H9 (cell line): ENCODE results near the gene HMGCS2. TPM values are rescaled to one million over a fixed set of nuclear protein-coding genes. Genes with fewer than 3 reads are reported as not detected.

Experiments
- DNase-seq: peaks from one replicate; pipeline ENCODE4 v3.0.0-alpha.2; 2017
- H2AFZ ChIP-seq: one replicate; pipeline ENCODE4 v1.6.1; 2013; ENCODE audit warnings: mild to moderate bottlenecking, low read length, control low read depth, moderate library complexity
- H2AK5ac ChIP-seq: 2 replicates; pipeline ENCODE4 v1.6.1; 2013; ENCODE audit warnings: low read length, control low read depth, mixed read lengths; ENCODE audit not compliant: insufficient read length
- H2BK120ac ChIP-seq: one replicate; pipeline ENCODE4 v1.6.1; 2013; ENCODE audit warnings: low read depth, mild to moderate bottlenecking, low read length, control low read depth, inconsistent platforms; ENCODE audit not compliant: poor library complexity, severe bottlenecking
- H2BK12ac ChIP-seq: 2 replicates; pipeline ENCODE4 v1.6.1; 2013; ENCODE audit warnings: low read length, control low read depth, mixed read lengths, low read depth; ENCODE audit not compliant: insufficient read length
- H2BK15ac ChIP-seq: 2 replicates; pipeline ENCODE4 v1.6.1; 2013; ENCODE audit warnings: low read depth, low read length, control low read depth
- H2BK20ac ChIP-seq: one replicate; pipeline ENCODE4 v1.6.1; 2013; ENCODE audit warnings: low read depth, mild to moderate bottlenecking, low read length, control low read depth, inconsistent platforms; ENCODE audit not compliant: poor library complexity, severe bottlenecking
- H2BK5ac ChIP-seq: 2 replicates; pipeline ENCODE4 v1.6.1; 2013; ENCODE audit warnings: low read length, control low read depth, mixed read lengths; ENCODE audit not compliant: insufficient read length
- H3K14ac ChIP-seq: 2 replicates; pipeline ENCODE4 v1.6.1; 2013; ENCODE audit warnings: low read length, control low read depth; ENCODE audit not compliant: insufficient read depth
- H3K18ac ChIP-seq: 2 replicates; pipeline ENCODE4 v1.6.1; 2013; ENCODE audit warnings: low read depth, mild to moderate bottlenecking, mixed read lengths, low read length, control low read depth; ENCODE audit not compliant: insufficient read length
- H3K23ac ChIP-seq: 2 replicates; pipeline ENCODE4 v1.6.1; 2013; ENCODE audit warnings: low read length, control low read depth, mixed read lengths, low read depth; ENCODE audit not compliant: insufficient read length
- H3K23me2 ChIP-seq: 2 replicates; pipeline ENCODE4 v1.6.1; 2013; ENCODE audit warnings: low read depth, mild to moderate bottlenecking, mixed read lengths, low read length, control low read depth; ENCODE audit not compliant: insufficient read length, poor library complexity, severe bottlenecking
- H3K27ac ChIP-seq: 2 replicates; pipeline ENCODE4 v1.5.1; 2013; ENCODE audit warnings: low read length, control low read depth, mixed read lengths, low read depth; ENCODE audit not compliant: insufficient read length
- H3K27me3 ChIP-seq: 2 replicates; pipeline ENCODE4 v1.6.1; 2013; ENCODE audit warnings: low read length, control low read depth, inconsistent platforms; ENCODE audit not compliant: insufficient read depth
- H3K4ac ChIP-seq: 2 replicates; pipeline ENCODE4 v1.6.1; 2013; ENCODE audit warnings: low read depth, mild to moderate bottlenecking, control low read depth, inconsistent platforms, low read length, moderate library complexity
- H3K4me1 ChIP-seq: 2 replicates; pipeline ENCODE4 v1.6.1; 2013; ENCODE audit warnings: low read length, control low read depth, inconsistent platforms; ENCODE audit not compliant: insufficient read depth
- H3K4me2 ChIP-seq: 2 replicates; pipeline ENCODE4 v1.6.1; 2013; ENCODE audit warnings: low read length, control low read depth, mixed read lengths; ENCODE audit not compliant: insufficient read length, insufficient read depth
- H3K56ac ChIP-seq: 2 replicates; pipeline ENCODE4 v1.6.1; 2013; ENCODE audit warnings: low read depth, mild to moderate bottlenecking, mixed read lengths, low read length, control low read depth; ENCODE audit not compliant: insufficient read length
- H3K79me1 ChIP-seq: 2 replicates; pipeline ENCODE4 v1.6.1; 2013; ENCODE audit warnings: low read depth, mild to moderate bottlenecking, moderate library complexity, low read length, control low read depth, inconsistent platforms; ENCODE audit not compliant: insufficient read depth, poor library complexity, severe bottlenecking
- H3K79me2 ChIP-seq: 2 replicates; pipeline ENCODE4 v1.6.1; 2013; ENCODE audit warnings: low read length, control low read depth, inconsistent platforms; ENCODE audit not compliant: insufficient read depth
- H3K9ac ChIP-seq: 2 replicates; pipeline ENCODE4 v1.6.1; 2013; ENCODE audit warnings: low read length, control low read depth, mixed read lengths; ENCODE audit not compliant: insufficient read length; ENCODE audit errors: extremely low read depth
- H3K9me3 ChIP-seq: one replicate; pipeline ENCODE4 v1.6.1; 2013; ENCODE audit warnings: low read depth, low read length, inconsistent platforms; ENCODE audit not compliant: control insufficient read depth
- H3T11ph ChIP-seq: one replicate; pipeline ENCODE4 v1.6.1; 2013; ENCODE audit warnings: mild to moderate bottlenecking, low read length, control low read depth, inconsistent platforms
- H4K20me1 ChIP-seq: one replicate; pipeline ENCODE4 v1.6.1; 2013; ENCODE audit not compliant: control insufficient read depth, insufficient read length, insufficient read depth
- H4K5ac ChIP-seq: 2 replicates; pipeline ENCODE4 v1.6.1; 2013; ENCODE audit warnings: low read depth, mild to moderate bottlenecking, mixed read lengths, low read length, control low read depth; ENCODE audit not compliant: insufficient read length
- H4K8ac ChIP-seq: replicated peaks from 2 replicates; pipeline ENCODE4 v1.6.1; 2013; ENCODE audit warnings: low read length, control low read depth, mixed read lengths, low read depth; ENCODE audit not compliant: insufficient read length
- H4K91ac ChIP-seq: 2 replicates; pipeline ENCODE4 v1.6.1; 2013; ENCODE audit warnings: low read depth, mild to moderate bottlenecking, moderate library complexity, mixed read lengths, low read length, control low read depth; ENCODE audit not compliant: insufficient read length
- H3K27ac Mint-ChIP-seq, 3 experiments: 2 replicates in 2 of 3; 3 replicates in 1 of 3; pipeline ENCODE4 v1.8.0; 2020 to 2021; ENCODE audit warnings: mixed read lengths in 3 of 3, mild to moderate bottlenecking in 1 of 3, moderate library complexity in 1 of 3
- H3K27me3 Mint-ChIP-seq: 2 replicates; pipeline ENCODE4 v1.8.0; 2021; ENCODE audit warnings: low read depth, mild to moderate bottlenecking, moderate library complexity, mixed read lengths
- H3K36me3 Mint-ChIP-seq, 3 experiments: 2 replicates in 2 of 3; 3 replicates in 1 of 3; pipeline ENCODE4 v1.8.0; 2020 to 2021; ENCODE audit warnings: low read depth in 3 of 3, mixed read lengths in 3 of 3; ENCODE audit not compliant: insufficient read depth in 1 of 3
- H3K4me1 Mint-ChIP-seq, 2 experiments: 2 replicates each; pipeline ENCODE4 v1.8.0; 2020; ENCODE audit warnings: mixed read lengths in 2 of 2
- H3K4me3 Mint-ChIP-seq, 2 experiments: 2 replicates in 1 of 2; 3 replicates in 1 of 2; pipeline ENCODE4 v1.8.0; 2020 to 2021; ENCODE audit warnings: mild to moderate bottlenecking in 2 of 2, mixed read lengths in 2 of 2, moderate library complexity in 1 of 2
- H3K9me3 Mint-ChIP-seq, 2 experiments: 2 replicates in 1 of 2; 3 replicates in 1 of 2; pipeline ENCODE4 v1.8.0; 2020; ENCODE audit warnings: mild to moderate bottlenecking in 2 of 2, mixed read lengths in 2 of 2, moderate library complexity in 1 of 2
- WGBS: extraction: QIAGEN DNeasy Blood & Tissue Kit; methylation state at CpG from one replicate; pipeline ENCODE4 v1.1.7; 2013; ENCODE audit warnings: missing lambda C conversion rate, low lambda C conversion rate, mixed read lengths; ENCODE audit not compliant: insufficient read length; ENCODE audit errors: extremely low coverage; 5-methylcytosine and 5-hydroxymethylcytosine counted together
- total RNA-seq: library from RNA; stranded (reverse); gene quantifications from 2 replicates; pipeline ENCODE4 v1.2.1, GENCODE V29; 2021
- TF ChIP-seq, protein P1 (sequence below): fragments of 200-600 bp; sonication (generic); conservative IDR thresholded peaks from 3 replicates; pipeline ENCODE4 v1.8.0; 2021; ENCODE audit warnings: antibody characterized with exemption, mild to moderate bottlenecking

HMGCS2 gene
- total RNA-seq, 1 experiment from 2014 or later: not detected

- Histone ChIP-seq H3K18ac (no peak overlapping the region), H3K23me2 (no peaks in the 10 kb centered on the region), H3K4me1 (peaks cover 3% of the 10 kb centered on the region; the same call in 1 of the 2 replicates), H2BK120ac (no peak overlapping the region), H2BK15ac (no peak overlapping the region), H2BK5ac (no peak overlapping the region), H3K79me1 (no peaks in the 10 kb centered on the region), H4K8ac (no peak overlapping the region), H3K4ac (no peak overlapping the region), H3K27me3 (no peaks in the 10 kb centered on the region), H3K9ac (no peak overlapping the region), H2BK20ac (no peak overlapping the region), H3K9me3 (no peaks in the 10 kb centered on the region), H2BK12ac (no peak overlapping the region), H4K20me1 (no peaks in the 10 kb centered on the region), H2AFZ (no peak overlapping the region), H3K4me2 (no peak overlapping the region), H3K79me2 (no peaks in the 10 kb centered on the region), H3K56ac (no peak overlapping the region), H3K23ac (no peak overlapping the region), H4K5ac (no peak overlapping the region), H2AK5ac (no peak overlapping the region), H3K14ac (no peak overlapping the region), H4K91ac (no peak overlapping the region), H3K27ac (no peak overlapping the region), H3T11ph (no peak overlapping the region)
- Mint-ChIP-seq H3K27me3 (no peaks in the 10 kb centered on the region), H3K4me1 (peaks cover 9 to 11% of the 10 kb centered on the region in 2 experiments), H3K27ac (no peak overlapping the region), H3K4me3 (no peak overlapping the region), H3K36me3 (no peaks in the 10 kb centered on the region), H3K9me3 (no peaks in the 10 kb centered on the region)
- DNase-seq: no peak
- TF ChIP-seq, protein P1, sequence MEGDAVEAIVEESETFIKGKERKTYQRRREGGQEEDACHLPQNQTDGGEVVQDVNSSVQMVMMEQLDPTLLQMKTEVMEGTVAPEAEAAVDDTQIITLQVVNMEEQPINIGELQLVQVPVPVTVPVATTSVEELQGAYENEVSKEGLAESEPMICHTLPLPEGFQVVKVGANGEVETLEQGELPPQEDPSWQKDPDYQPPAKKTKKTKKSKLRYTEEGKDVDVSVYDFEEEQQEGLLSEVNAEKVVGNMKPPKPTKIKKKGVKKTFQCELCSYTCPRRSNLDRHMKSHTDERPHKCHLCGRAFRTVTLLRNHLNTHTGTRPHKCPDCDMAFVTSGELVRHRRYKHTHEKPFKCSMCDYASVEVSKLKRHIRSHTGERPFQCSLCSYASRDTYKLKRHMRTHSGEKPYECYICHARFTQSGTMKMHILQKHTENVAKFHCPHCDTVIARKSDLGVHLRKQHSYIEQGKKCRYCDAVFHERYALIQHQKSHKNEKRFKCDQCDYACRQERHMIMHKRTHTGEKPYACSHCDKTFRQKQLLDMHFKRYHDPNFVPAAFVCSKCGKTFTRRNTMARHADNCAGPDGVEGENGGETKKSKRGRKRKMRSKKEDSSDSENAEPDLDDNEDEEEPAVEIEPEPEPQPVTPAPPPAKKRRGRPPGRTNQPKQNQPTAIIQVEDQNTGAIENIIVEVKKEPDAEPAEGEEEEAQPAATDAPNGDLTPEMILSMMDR: no peak
- WGBS: no CpG with 5 or more reads among the region's 6 CpGs
These were observed 9.7 kb upstream of the HMGCS2 start for GRCh38 chr1:119778359-119778758.
